Posterior cingulate gyrus (tissue), 11 donors: Measurements from ENCODE around the gene GPLD1.
"Not testable (repeated sequence)": the region's sequence is repeated elsewhere in the genome, so short reads cannot be mapped to it uniquely, and the experiment has no call there.

Experiments
- DNase-seq, 10 donors: peaks; one replicate each; pipeline versions ENCODE4 v3.0.0 to v3.0.0-alpha.2; 2020 to 2021; ENCODE audit warnings: mixed read lengths in 3 of 10
- intact Hi-C: fragments of 100-400 bp; cut with DNase I; formaldehyde crosslinking; loops from one replicate; pipeline ENCODE4 v1.15.1; 2023

Gene GPLD1, protein sequence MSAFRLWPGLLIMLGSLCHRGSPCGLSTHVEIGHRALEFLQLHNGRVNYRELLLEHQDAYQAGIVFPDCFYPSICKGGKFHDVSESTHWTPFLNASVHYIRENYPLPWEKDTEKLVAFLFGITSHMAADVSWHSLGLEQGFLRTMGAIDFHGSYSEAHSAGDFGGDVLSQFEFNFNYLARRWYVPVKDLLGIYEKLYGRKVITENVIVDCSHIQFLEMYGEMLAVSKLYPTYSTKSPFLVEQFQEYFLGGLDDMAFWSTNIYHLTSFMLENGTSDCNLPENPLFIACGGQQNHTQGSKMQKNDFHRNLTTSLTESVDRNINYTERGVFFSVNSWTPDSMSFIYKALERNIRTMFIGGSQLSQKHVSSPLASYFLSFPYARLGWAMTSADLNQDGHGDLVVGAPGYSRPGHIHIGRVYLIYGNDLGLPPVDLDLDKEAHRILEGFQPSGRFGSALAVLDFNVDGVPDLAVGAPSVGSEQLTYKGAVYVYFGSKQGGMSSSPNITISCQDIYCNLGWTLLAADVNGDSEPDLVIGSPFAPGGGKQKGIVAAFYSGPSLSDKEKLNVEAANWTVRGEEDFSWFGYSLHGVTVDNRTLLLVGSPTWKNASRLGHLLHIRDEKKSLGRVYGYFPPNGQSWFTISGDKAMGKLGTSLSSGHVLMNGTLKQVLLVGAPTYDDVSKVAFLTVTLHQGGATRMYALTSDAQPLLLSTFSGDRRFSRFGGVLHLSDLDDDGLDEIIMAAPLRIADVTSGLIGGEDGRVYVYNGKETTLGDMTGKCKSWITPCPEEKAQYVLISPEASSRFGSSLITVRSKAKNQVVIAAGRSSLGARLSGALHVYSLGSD

GRCh38 chr6:24489470-24489869, at the start of gene GPLD1:
TSS of gene GPLD1 (minus strand) at chr6:24489578. CDS start at chr6:24489511, 67 bp downstream.
- DNase-seq: no peak
- intact Hi-C loops: no loop called here

- intact Hi-C loops: no loop called here
- DNase-seq: no peak
These were observed 48.5 kb upstream of the GPLD1 start for GRCh38 chr6:24537771-24538385.

DNA sequence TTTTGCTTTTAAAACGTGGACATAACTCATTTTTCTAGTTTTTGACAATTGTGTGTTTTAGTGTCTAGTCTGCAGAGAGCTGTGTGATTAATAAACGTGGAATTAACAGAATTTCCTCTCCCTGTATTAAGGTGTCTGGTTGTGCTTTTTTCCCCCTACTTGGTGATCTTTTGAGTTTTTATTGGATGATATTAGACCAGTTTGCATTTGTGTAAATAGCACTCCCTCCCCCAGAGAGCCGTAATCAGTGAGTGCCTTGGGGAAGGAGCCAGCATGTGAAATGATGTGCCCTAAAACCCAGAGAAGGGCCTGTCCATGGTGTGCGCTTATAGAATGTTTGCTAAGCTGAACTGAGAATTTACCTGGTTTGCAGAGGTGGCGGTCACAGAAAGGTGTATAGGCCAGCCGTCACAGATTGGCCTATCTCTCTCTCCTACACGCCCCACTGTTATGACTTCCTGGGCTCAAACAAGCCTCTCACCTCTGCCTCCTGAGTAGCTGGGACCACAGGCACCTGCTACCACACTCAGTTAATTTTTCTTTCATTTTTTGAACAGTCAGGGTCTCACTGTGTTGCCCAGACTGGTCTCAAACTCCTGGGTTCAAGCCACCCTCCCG, 47.8 kb upstream of the GPLD1 start:
- intact Hi-C loops: no loop called here

DNA sequence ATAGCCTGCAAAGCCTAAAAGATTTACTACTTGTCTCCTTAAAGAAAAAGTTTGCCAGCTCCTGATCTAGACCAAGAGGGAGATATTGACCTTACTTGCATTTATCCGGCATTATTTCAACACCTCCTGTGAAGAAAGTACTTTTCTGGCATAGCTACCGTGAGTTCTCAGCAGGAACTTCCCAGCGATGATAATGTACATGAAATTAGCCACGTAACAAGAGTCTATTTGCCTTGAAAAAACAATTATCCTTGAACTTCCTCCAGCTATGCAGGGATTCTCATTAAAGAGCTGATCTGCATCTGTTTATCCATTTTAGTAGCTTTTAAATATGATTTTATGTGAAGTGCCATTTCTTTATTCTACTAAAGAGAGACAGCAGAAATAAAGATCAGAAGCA, 47.1 kb upstream of the GPLD1 start:
- intact Hi-C loops: no loop called here
- no peak for DNase-seq

More for the DNA sequence above, 47.8 kb upstream of the GPLD1 start:
- DNase-seq: no peak

DNA sequence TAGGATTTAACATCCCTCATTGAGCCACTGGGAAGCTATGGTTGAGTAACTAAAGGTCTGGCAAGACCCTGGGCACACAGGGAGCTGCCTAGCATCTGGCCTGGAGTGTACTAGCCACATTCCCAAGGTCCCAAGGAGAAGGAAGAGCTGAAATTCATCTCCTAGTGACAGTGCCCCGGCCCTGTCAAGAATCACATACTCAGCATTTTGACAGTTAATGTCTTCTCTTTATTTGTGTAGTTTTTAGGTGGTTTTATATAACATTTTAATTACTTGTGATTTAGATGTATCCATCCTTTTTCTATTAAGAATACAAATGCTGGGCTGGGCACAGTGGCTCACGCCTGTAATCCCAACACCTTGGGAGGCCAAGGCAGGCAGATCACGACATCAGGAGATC, 45.8 kb upstream of the GPLD1 start:
- intact Hi-C loops: no loop called here
- DNase-seq: no peak

DNA sequence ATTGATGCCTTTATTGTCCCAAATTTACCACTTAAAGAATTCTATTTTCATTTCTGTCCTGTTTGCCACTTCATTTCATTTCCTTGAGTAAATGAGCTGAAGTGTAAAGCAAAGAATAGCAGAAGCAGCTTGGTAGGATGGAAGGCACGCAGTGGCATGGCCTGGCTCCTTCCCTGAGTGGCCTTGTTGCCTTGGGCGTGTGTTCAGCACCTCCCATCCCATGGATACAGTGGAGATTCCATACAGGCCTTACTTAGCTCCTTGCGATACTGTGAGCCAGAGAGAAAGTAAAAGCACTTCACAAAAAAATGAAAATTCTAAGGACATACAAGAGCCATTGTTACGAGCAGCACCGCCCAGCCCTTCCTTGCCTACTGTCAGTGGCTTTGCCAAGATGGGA, 45.0 kb upstream of the GPLD1 start:
- no peak for DNase-seq
- intact Hi-C loops: no loop called here

GRCh38 chr6:24529985-24530384, 40.6 kb upstream of the GPLD1 start:
- intact Hi-C loops: no loop called here
- DNase-seq: no peak

GRCh38 chr6:24524805-24525204, 35.4 kb upstream of the GPLD1 start:
- peak in 2 of 10 donors; percentile 10 to 23 for DNase-seq
- intact Hi-C loops: no loop called here

GRCh38 chr6:24524329-24524728, 35.0 kb upstream of the GPLD1 start:
- intact Hi-C loops: no loop called here
- DNase-seq: no peak

GRCh38 chr6:24522228-24523176, 33.1 kb upstream of the GPLD1 start:
- intact Hi-C loops: no loop called here

GRCh38 chr6:24520929-24521546, 31.7 kb upstream of the GPLD1 start:
- DNase-seq: peak in 2 of 10 donors; percentile 21 to 24
- intact Hi-C loops: no loop called here

More at GRCh38 chr6:24522228-24523176, 33.1 kb upstream of the GPLD1 start:
- DNase-seq: peak in 5 of 10 donors; percentile 21 to 90 (median 47)

- intact Hi-C loops: no loop called here
These were observed 28.5 kb upstream of the GPLD1 start for GRCh38 chr6:24517659-24518543.

GRCh38 chr6:24513602-24514001, 24.2 kb upstream of the GPLD1 start:
- intact Hi-C loops: no loop called here
- no peak for DNase-seq

More at GRCh38 chr6:24517659-24518543, 28.5 kb upstream of the GPLD1 start:
- no peak for DNase-seq

GRCh38 chr6:24511976-24512375, 22.6 kb upstream of the GPLD1 start:
- DNase-seq, intact Hi-C loops: not testable (repeated sequence)

- no peak for DNase-seq
- intact Hi-C loops: no loop called here
These were observed 17.6 kb upstream of the GPLD1 start for GRCh38 chr6:24506814-24507520.

DNA sequence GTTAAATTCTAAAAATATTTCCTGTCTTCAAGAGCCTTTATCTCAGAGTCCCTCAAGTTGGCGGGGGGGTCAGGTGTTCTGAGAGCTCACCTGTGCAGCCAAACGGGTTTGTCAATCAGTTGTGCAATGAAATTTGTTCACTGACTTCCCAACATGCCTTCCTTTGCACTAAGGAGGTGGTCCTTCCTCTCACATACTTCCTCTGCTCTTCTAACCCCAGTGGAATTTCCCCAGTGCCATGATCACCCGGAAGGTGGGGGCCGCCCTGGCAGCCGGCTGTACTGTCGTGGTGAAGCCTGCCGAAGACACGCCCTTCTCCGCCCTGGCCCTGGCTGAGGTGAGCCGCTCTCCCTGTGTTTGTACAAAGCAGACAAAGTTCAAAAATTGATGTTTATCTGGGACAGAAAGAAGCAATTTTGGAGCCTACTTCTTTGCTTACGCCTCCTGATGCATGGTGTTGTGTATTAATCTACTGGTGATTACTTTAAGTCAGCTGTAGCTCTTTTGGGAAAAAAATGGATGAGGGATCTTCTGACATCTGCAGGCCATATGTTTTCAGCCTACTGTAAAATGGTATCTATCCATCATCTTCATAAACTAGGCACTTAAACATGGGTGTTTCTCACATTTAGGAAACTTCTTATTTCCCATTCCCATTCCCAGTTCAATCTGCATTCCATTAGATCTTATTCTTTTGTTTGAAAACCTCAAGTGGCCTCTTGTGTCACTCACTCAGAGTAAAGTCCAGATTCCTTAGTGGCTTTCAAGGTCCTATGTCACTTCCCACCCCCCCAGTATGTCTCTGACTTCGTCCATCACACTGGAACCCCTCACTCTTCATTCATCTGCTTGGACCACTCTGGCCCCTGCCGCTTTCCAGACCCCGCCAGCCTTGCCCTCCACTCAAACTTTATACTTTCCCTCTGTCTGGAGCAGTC, 15.5 kb upstream of the GPLD1 start:
- intact Hi-C loops: no loop called here
- no peak for DNase-seq
